ENCODE measurements around the gene TMEM117.

GRCh38 chr12:43976027-43976426 lies 140.1 kb downstream of the TMEM117 start:
- TF ChIP-seq, protein P1, sequence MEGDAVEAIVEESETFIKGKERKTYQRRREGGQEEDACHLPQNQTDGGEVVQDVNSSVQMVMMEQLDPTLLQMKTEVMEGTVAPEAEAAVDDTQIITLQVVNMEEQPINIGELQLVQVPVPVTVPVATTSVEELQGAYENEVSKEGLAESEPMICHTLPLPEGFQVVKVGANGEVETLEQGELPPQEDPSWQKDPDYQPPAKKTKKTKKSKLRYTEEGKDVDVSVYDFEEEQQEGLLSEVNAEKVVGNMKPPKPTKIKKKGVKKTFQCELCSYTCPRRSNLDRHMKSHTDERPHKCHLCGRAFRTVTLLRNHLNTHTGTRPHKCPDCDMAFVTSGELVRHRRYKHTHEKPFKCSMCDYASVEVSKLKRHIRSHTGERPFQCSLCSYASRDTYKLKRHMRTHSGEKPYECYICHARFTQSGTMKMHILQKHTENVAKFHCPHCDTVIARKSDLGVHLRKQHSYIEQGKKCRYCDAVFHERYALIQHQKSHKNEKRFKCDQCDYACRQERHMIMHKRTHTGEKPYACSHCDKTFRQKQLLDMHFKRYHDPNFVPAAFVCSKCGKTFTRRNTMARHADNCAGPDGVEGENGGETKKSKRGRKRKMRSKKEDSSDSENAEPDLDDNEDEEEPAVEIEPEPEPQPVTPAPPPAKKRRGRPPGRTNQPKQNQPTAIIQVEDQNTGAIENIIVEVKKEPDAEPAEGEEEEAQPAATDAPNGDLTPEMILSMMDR (IDR thresholded peaks at IDR 0.05; ENCODE audit: low read length) = no peak
- no peak for TF ChIP-seq EZH2 (IDR thresholded peaks at IDR 0.05; ENCODE audit: borderline replicate concordance, low read length)

Data from OCI-LY1 (cell line).